Fibroblast of lung (primary cell): ENCODE results near the gene CENPP. TPM values are rescaled to one million over a fixed set of nuclear protein-coding genes. Genes with fewer than 3 reads are reported as not detected.

Experiments used
- DNase-seq, 2 donors: peaks; one replicate each; pipeline versions ENCODE4 v3.0.0 to v3.0.0-alpha.2; 2010; ENCODE audit warnings: low read depth in 2 of 2
- H2AFZ ChIP-seq: 2 replicates; pipeline ENCODE4 v1.5.1; 2012; ENCODE audit warnings: low read length, control low read depth, inconsistent platforms
- H3K27ac ChIP-seq: 2 replicates; pipeline ENCODE4 v1.5.1; 2011; ENCODE audit warnings: low read length, control low read depth; ENCODE audit not compliant: insufficient read depth
- H3K27me3 ChIP-seq: 2 replicates; pipeline ENCODE4 v1.5.1; 2011; ENCODE audit warnings: mild to moderate bottlenecking, low read length; ENCODE audit not compliant: control insufficient read depth, insufficient read depth
- H3K36me3 ChIP-seq: 2 replicates; pipeline ENCODE4 v1.5.1; 2011; ENCODE audit warnings: low read length; ENCODE audit not compliant: control insufficient read depth, insufficient read depth
- H3K4me1 ChIP-seq: 2 replicates; pipeline ENCODE4 v1.5.1; 2011; ENCODE audit warnings: low read length; ENCODE audit not compliant: control insufficient read depth, insufficient read depth; ENCODE audit errors: extremely low read depth
- H3K4me2 ChIP-seq: 2 replicates; pipeline ENCODE4 v1.5.1; 2011; ENCODE audit warnings: low read length, control low read depth; ENCODE audit not compliant: insufficient read depth; ENCODE audit errors: extremely low read depth
- H3K4me3 ChIP-seq, 4 experiments: fragments of 200-600 bp in 1 of 4; sonication (generic) in 1 of 4; replicated peaks in 1 of 4; 2 replicates each; pipeline ENCODE4 v1.5.1; 2011 to 2016; ENCODE audit warnings: low read length in 4 of 4, low read depth in 3 of 4, mild to moderate bottlenecking in 3 of 4, control low read depth in 2 of 4, inconsistent platforms in 1 of 4, mixed read lengths in 1 of 4; ENCODE audit not compliant: insufficient read depth in 1 of 4; ENCODE audit errors: control extremely low read depth in 1 of 4
- H3K79me2 ChIP-seq: 2 replicates; pipeline ENCODE4 v1.5.1; 2012; ENCODE audit warnings: mild to moderate bottlenecking, low read length, inconsistent platforms; ENCODE audit not compliant: control insufficient read depth, insufficient read depth
- H3K9ac ChIP-seq: 2 replicates; pipeline ENCODE4 v1.5.1; 2011; ENCODE audit warnings: mild to moderate bottlenecking, low read length, control low read depth; ENCODE audit not compliant: insufficient read depth
- H3K9me3 ChIP-seq: 2 replicates; pipeline ENCODE4 v1.5.1; 2012; ENCODE audit warnings: low read depth, low read length; ENCODE audit not compliant: control insufficient read depth, insufficient read depth
- H4K20me1 ChIP-seq: 2 replicates; pipeline ENCODE4 v1.5.1; 2011; ENCODE audit warnings: low read length; ENCODE audit not compliant: control insufficient read depth, insufficient read depth; ENCODE audit errors: extremely low read depth
- CTCF ChIP-seq, 2 donors: IDR thresholded peaks in 1 of 2; conservative IDR thresholded peaks in 1 of 2; 1 replicate in 1 of 2; 2 replicates in 1 of 2; pipeline ENCODE4 v1.5.1; 2011 to 2012; ENCODE audit warnings: low read length in 2 of 2, control low read depth in 1 of 2, inconsistent platforms in 1 of 2, low read depth in 1 of 2, mild to moderate bottlenecking in 1 of 2
- EZH2 ChIP-seq: IDR thresholded peaks from 2 replicates; pipeline ENCODE4 v1.5.1; 2012; ENCODE audit warnings: low read length, control low read depth, mild to moderate bottlenecking; ENCODE audit errors: missing control alignments
- polyA plus RNA-seq, 2 donors: library from polyadenylated mRNA; depleted of rRNA in 1 of 2; stranded (reverse) in 1 of 2; unstranded in 1 of 2; fragments of >200 nt; gene quantifications; 2 replicates each; pipeline ENCODE4 v1.2.1, GENCODE V29; 2011 to 2012; ENCODE audit warnings: missing spikeins in 1 of 2
- total RNA-seq: library from RNA; depleted of rRNA; stranded (reverse); fragments of >200 nt; gene quantifications from 2 replicates; pipeline ENCODE4 v1.2.1, GENCODE V29; 2014

CENPP gene
- total and polyA plus RNA-seq, 2 donors (not counting 1 experiment from before 2014, with no cell fraction given): 1.7 to 2.4 TPM

GRCh38 chr9:92516521-92516920, 190.8 kb downstream of the CENPP start:
- no peak overlapping the region for H3K4me2 ChIP-seq
- no peaks in the 10 kb centered on the region for H3K79me2 ChIP-seq
- no peak overlapping the region for H3K4me3 ChIP-seq
- TF ChIP-seq EZH2 (no peak), CTCF (conservative IDR thresholded peaks at IDR 0.05 in 1 of 2, IDR thresholded peaks at IDR 0.05 in 1 of 2; ENCODE audit: low read depth in 1 of 2, low read length in 2 of 2) (no peak)
- no peaks in the 10 kb centered on the region for H3K4me1 ChIP-seq
- no peaks in the 10 kb centered on the region for H3K9me3 ChIP-seq
- H4K20me1 ChIP-seq: no peaks in the 10 kb centered on the region
- H2AFZ ChIP-seq: no peak overlapping the region
- no peak overlapping the region for H3K27ac ChIP-seq
- H3K27me3 ChIP-seq: no peaks in the 10 kb centered on the region
- no peaks in the 10 kb centered on the region for H3K36me3 ChIP-seq
- no peak overlapping the region for H3K9ac ChIP-seq
- no peak for DNase-seq

GRCh38 chr9:92517046-92517445, 191.3 kb downstream of the CENPP start:
- H4K20me1 ChIP-seq: no peaks in the 10 kb centered on the region
- no peaks in the 10 kb centered on the region for H3K4me1 ChIP-seq
- no peak for DNase-seq
- H3K27me3 ChIP-seq: no peaks in the 10 kb centered on the region
- no peak overlapping the region for H3K27ac ChIP-seq
- H2AFZ ChIP-seq: no peak overlapping the region
- no peaks in the 10 kb centered on the region for H3K79me2 ChIP-seq
- TF ChIP-seq EZH2 (no peak), CTCF (conservative IDR thresholded peaks at IDR 0.05 in 1 of 2, IDR thresholded peaks at IDR 0.05 in 1 of 2; ENCODE audit: low read depth in 1 of 2, low read length in 2 of 2) (no peak)
- H3K4me3 ChIP-seq: no peak overlapping the region
- H3K4me2 ChIP-seq: no peak overlapping the region
- no peaks in the 10 kb centered on the region for H3K9me3 ChIP-seq
- no peaks in the 10 kb centered on the region for H3K36me3 ChIP-seq
- H3K9ac ChIP-seq: no peak overlapping the region

- no peak for TF ChIP-seq CTCF (conservative IDR thresholded peaks at IDR 0.05 in 1 of 2, IDR thresholded peaks at IDR 0.05 in 1 of 2; ENCODE audit: low read depth in 1 of 2, low read length in 2 of 2)
- TF ChIP-seq EZH2: no peak
- no peaks in the 10 kb centered on the region for H3K27me3 ChIP-seq
- H3K4me2 ChIP-seq: no peak overlapping the region
- no peaks in the 10 kb centered on the region for H3K4me1 ChIP-seq
- H3K4me3 ChIP-seq: no peak overlapping the region
- H3K27ac ChIP-seq: no peak overlapping the region
- no peaks in the 10 kb centered on the region for H4K20me1 ChIP-seq
- H3K9ac ChIP-seq: no peak overlapping the region
- no peak for DNase-seq
- no peaks in the 10 kb centered on the region for H3K9me3 ChIP-seq
- no peaks in the 10 kb centered on the region for H3K79me2 ChIP-seq
- no peak overlapping the region for H2AFZ ChIP-seq
- H3K36me3 ChIP-seq: no peaks in the 10 kb centered on the region
Measured at GRCh38 chr9:92518199-92518598, 192.4 kb downstream of the CENPP start.
